Measurements from ENCODE around the gene OTOGL.

Gene OTOGL, protein sequence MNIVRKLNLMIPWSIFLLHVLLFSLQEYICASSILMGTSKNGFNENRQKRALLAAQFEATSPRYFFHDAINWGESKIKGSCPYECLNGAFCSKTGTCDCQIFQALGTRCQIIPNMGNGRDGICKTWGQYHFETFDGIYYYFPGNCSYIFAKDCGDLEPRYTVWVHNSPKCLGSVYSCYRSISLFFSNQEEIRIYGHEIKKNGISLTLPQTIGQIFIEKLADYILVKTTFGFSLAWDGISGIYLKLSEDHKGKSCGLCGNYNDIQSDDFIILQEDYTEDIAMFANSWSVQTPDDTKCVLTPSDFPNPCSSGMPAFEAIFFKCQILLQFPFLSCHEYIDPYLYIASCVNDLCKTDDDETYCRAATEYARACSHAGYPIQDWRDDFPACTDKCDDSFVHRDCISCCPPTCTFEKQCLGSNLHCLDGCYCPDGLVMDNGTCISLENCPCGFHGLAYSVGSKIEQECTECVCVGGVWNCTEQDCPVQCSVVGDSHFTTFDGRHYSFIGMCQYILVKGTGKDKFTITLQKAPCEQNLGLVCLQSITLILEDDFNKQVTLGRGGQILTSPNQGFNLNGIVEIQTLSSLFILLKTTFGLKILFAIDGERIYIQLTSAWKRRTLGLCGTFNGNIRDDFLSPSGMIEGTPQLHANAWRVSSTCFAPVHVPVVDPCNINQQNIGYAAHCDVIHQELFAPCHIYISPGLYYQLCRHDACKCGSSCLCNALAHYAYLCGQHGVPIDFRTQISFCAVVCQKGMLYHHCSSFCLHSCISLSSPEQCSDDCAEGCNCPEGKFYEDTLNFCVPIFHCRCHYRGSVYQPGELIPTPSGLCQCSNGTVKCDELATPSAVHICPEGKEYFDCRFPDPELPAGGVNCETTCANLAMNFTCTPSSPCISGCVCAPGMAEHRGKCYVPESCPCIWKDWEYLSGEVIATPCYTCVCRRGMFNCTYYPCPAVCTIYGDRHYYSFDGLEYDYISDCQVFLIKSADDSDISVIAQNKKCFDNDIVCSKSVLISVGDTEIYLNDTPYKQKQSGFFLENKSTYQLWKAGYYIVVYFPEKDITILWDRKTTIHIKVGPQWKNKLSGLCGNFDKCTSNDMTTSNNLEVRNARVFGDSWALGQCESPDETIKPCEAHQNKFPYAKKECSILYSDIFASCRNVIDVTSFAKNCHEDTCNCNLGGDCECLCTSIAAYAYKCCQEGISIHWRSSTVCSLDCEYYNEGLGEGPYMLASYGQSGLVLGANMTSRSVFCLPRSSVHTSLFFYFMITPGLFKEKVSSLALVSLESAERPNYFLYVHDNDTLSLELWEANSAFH (N-terminal part only)

DNA sequence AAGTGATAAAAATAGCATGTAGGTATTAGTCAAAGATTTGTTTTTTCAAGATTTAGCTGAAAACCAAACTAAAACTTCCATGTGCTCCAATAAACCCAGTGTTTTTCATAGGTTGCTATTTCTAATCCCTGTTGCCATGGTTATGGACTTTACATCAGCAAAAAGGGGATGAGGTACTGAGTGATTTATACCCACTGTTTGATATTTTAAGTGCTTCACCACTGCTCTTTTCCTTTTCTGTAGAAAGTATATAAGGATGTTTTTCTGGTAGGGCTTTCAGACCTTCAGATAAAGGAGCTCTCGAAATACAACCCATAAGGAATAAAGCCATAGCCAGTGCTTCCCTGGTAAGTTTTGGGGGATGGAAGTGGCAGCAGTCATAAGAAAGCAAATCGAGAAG lies at the start of gene OTOGL:
Gene OTOGL (plus strand): TSS at position 279 of the 400 bp plus-strand sequence. CDS start 109,895 bp downstream, outside the sequence.
- DNase-seq, result no peak

DNA sequence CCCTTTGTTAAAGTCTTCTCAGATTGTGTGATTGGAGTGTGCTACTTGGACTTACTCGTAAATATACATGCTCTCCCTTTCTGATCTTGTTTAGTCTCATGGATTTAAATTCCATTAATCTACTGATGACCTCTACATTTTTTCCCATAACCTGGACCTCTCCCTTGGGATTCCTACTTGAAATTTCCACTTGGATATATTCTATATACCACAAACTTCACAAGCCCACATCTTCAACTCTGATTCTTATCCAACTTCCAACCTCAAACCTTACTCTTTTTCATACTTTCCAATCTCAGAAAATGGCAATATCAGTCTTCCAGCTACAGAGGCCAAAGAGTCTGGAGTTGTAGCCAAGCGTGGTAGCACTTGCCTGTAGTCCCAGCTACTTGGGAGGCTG lies 49.1 kb upstream of the OTOGL start:
- DNase-seq, result no peak

DNA sequence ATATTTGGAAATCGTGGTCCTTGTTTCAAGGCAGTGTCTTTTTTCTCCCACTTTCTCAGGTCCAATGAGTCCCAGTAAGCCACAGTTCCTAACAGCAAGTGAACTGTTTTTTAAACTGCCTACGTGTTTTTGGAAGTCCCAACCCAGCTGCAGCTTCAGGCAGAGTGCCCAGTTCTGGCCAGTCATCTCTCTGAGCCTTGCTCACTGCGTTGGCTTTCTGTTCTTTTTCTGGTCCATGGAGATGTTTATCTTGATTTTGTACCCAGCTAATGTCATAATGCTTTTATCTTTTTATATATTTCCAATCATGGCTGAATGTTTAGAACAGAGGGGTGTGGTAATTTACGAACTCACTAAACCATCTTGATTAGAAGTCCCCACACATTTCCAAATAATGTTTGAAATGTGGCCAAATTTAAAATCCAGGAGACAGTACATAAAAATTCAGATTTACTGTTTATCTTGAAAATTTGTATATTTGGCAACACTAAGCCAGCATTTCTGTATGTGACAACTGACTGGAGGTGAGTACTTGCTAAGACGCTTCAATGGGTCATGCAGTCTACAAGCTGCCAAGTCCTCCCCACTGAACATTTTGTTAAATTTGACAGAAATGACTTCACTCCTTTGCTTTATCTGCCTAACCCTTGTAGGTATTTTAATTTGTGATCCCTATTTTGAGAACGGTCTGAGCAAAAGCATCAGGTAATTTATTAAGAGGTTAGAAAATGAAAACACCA lies 46.1 kb upstream of the OTOGL start:
- no peak for DNase-seq

DNA sequence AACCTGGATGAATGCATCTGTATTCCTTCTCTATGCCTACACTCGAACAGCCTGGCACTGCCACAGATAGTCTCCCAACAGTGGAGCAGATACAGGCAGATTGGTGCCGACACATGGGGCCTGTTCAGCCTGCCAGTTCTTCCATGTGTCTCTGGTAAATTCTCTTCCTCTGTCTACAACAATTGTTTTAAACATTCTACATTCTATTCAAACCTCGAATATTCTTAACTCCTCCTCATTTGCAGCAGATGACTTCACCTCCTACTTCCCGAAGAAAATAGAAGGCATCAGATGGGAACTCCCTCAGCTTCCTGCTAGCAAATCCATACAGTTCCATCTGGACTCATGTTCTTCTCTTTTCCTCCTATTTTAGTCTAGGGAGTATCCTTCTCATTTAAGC lies 43.1 kb upstream of the OTOGL start:
- DNase-seq, result no peak

DNA sequence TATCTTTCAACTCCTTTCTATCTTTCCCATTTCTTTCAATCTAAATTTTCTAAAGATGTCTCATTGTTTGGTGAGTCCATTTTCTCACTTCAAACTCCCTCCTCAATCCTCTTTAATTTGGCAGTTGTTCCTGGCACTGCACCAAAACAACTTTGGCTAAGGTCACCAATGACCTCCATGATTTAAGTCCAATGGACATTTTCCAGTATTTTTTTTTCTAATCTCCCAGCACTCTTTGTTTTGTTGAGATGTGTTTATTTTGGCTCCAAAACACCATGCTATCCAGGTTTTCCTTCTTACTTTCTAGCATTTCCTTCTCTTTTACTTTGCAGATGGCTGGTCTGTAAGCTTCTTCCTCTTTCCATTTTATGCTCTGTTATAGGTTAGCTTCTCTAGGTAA lies 42.5 kb upstream of the OTOGL start:
- DNase-seq, result no peak

DNA sequence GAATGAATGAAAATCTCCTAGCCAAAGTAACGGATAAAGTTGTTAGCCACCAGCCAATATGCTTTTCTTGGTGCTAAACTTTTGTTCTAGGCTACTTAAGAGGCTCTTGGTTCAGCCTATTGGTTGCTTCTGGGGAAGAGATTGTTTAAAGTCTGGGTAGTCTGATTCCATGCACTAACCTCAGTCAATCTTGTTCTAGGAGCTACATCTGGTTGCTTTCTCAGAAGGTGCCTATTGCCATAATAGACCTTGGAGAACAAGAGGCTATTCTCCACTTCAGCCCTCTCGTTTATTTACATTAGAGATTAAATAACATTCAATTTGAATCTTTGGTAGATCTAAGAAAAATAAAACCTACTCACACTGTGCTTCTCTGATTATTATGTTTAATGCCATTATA lies 40.8 kb upstream of the OTOGL start:
- DNase-seq, result no peak

DNA sequence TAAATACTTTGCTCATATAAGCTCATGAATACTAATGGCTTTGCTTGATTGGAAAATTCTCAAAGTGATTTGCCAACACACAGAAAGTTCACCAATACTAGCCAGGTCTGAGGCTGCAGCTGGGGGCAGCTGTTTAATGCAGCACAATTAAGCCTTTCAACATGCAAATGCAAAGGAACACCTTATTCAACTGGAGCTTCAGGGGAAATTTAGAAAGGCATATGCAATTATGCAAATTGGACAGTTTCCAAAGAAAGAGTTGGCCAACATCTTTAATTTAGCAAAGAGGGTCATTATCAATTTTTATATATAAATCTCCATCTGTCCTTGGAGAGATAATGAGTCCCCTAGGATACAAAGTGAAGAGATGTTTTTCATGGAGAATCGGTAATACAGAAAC lies 40.2 kb upstream of the OTOGL start:
- no peak for DNase-seq

DNA sequence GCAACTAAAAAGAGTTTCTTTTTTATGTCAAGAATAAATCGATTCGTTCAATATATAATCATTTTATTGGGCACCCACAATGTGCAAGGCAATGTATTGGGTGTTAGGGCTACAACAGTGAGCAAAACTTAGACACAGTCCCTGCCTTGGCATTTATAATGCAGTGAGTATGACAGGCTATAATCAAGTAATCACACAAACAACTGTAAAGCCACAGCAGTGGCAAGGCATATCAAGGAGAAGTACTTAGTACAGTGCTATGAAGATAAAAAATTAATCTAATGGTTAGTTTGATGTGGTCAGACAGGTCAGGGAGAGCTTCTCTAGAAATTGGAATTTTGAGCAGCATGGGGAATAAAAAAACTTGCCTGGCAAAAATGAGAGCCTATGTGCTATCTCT lies 39.5 kb upstream of the OTOGL start:
- no peak for DNase-seq

DNA sequence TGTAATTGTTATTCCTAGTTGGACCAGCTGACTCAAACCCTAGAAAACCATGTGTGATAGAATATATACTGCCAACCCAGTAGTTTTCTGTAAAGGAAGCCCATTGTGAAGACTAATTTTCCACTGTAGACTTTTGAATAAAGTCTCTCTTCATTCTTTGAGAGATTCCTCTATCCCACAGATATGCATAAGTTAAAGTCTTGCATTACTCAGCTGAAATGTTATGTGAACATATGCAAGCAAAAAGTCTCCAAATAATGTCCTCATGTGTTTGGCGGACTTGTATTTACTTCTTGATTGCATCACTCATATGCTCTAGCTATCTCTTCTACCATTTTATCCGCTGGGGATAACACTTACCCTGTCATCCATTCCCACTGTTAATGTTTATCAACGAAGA lies 35.1 kb upstream of the OTOGL start:
- DNase-seq, result no peak

DNA sequence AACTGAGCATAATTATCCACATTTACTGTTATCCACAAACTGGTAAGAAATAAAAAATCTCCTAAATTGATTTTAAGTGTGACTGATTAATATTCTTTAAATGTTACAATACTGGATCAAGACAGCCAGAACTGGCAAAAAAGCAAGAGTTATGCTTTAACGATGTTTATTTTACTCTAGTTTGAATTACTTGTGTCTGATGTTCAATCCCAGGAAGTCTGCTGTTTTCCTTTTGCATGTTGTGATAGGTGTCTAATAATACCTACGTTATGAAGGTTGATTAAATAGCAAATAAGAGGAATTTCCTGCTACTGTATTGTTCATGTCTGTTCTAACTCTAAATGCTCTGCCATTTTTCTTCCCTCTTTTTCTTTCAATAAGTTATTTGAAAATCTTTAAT lies 34.4 kb upstream of the OTOGL start:
- DNase-seq, result no peak

DNA sequence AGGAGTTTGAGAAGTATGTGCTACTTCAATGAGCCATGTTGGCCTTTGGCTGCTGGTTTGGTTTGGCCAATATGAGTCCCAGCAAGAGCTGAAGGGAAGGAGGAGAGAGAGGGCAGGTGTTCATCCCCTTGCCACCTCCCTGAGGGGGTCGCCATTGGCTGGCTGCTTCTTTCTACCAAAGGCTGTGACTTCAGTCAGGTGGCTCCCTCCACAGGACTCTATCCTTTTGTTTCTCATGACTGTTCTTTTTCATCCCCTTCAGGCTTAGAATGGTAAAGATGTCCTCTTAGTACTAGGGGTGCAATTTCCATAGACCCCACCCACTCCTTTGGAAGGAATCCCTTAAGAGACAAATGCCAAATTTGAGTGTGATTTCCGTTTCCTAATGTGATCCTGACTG lies 31.2 kb upstream of the OTOGL start:
- DNase-seq, result no peak

DNA sequence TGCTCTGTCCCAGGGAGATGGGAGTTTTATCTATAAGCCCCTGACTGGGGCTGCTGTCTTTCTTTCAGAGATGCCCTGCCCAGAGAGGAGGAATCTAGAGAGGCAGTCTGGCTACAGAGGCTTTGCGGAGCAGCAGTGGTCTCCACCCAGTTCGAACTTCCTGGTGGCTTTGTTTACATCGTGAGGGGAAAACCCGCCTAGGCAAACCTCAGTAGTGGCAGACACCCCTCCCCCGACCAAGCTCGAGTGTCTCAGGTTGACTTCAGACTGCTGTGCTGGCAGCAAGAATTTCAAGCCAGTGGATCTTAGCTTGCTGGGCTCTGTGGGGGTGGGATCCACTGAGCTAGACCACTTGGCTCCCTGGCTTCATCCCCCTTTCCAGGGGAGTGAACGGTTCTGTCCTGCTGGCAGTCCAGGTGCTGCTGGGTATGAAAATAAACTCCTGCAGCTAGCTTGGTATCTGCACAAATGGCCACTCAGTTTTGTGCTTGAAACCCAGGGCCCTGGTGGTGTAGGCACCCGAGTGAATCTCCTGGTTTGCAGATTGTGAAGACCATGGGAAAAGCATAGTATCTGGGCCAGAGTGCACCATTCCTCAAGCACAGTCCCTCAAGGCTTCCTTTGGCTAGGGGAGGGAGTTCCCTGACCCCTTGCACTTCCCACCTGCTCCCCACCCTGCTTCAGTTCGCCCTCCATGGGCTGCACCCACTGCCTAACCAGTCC lies 15.3 kb upstream of the OTOGL start:
- peak; percentile 51 for DNase-seq

DNA sequence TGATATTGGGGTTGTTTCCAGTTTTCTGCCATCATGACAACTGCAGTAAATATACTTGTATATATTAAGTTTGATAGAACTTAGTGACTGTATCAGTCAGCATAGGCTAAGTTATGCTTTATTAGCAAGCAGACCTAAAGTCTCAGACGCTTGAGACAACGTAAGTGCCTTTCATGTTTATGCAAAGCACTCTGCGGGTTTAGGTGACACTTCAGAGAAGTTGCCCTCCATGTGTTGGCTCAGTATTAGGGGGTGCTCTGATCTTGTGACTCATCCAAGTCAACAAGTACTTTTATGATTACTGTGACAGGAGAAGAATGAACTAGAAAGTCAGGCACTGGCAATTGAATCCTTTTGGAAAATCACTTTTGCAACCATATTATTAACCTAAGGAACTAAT lies 13.3 kb upstream of the OTOGL start:
- no peak for DNase-seq

DNA sequence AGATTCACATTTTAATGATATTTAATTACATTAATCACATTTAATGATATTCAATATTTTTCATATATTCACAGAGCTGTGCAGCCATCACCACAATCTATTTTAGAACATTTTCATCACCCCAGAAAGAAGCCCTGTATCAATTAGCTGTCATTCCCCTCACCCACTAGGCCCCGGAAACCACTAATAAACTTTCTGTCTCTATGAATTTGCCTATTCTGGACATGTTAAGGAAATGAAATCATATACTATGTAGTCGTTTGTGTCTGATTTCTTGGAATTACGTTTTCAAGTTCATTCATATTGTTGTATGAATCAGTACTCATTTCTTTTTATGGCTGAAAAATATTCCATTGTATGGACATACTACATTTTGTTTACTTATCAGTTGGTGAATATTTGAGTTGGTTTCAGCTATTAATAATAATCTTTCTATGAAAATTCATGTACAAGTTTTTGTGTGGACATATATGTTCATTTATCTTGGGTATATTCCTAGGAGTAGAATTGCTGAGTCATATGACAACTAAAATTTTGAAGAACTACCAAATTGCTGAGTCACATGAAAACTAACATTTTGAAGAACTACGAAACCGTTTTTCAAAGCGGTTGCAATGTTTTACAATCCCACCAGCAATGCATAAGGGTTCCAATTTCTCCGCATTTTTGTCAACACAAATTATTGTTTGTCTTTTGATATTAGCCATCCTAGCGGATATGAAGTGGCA lies 11.7 kb upstream of the OTOGL start:
- DNase-seq, result peak; percentile 32

DNA sequence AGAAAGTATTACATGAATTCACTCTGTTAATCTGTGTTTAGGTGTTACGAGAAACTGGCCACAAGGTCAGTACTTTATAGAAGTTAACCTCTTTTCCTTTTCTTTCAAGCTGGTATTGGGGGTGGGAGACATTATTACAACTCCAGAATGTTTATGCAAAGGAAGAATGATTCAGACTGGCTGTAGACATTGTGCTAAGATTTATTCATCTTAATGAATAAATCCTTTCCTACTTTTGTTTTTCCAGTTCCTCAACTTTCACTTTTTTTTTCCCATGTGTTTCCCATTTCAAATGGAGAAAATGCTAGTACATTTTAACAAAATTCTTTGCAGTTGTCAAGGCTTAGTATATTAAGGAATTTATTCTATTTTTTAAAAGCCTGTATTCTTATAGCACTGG lies 1.3 kb downstream of the OTOGL start:
- no peak for DNase-seq

DNA sequence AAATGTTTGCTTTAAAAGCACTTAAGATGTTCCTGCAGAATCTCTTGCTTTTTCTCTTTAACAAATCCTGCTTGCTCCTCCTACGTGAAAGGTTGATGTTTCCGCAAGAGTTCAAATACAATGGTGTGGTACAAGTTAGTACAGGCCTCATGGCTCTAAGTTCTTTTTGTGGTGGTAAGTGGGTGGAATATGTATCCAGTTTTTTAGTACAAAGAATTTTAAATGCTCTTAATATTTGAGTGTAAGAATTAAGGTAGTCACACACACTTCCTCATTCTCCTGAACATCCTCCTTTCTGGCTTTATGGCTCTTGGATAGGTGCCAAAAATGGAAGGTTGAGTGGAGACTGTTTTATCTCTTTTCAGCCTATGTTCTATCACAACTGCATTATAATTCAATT lies 1.8 kb downstream of the OTOGL start:
- no peak for DNase-seq

DNA sequence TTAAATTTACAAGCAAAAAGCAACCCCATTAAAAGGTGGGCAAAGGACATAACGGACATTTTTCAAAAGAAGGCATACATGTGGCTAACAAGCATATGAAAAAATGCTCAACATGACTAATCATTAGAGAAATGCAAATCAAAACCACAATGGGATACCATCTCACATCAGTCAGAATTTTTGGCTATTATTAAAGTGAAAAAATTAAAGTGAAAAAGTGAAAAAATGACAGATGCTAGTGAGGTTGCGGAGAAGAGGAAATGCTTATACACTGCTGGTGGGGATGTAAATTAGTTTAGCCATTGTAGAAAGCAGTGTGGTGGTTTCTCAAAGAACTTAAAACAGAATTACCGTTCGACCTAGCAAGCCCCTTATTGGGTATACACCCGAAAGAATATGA lies 7.9 kb downstream of the OTOGL start:
- no peak for DNase-seq

DNA sequence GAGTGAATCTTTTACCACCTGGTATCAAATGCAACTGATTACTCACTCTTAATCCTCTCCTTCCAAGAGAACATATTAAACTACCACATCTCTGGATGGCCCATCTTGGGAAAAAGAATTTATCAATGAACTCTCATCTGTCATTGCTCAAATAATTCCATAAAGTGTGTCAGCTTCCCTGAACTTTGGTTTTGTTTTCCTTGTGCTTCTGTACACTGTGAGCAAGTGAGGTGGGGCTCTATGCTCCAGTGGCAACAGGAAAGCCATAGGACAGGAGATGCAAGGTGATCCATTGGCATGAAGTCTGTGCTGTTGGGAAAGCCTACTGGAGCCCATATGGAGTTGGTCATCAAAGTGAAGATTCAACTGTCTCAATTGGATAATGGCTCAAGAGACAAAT lies 17.4 kb downstream of the OTOGL start:
- DNase-seq, result no peak

DNA sequence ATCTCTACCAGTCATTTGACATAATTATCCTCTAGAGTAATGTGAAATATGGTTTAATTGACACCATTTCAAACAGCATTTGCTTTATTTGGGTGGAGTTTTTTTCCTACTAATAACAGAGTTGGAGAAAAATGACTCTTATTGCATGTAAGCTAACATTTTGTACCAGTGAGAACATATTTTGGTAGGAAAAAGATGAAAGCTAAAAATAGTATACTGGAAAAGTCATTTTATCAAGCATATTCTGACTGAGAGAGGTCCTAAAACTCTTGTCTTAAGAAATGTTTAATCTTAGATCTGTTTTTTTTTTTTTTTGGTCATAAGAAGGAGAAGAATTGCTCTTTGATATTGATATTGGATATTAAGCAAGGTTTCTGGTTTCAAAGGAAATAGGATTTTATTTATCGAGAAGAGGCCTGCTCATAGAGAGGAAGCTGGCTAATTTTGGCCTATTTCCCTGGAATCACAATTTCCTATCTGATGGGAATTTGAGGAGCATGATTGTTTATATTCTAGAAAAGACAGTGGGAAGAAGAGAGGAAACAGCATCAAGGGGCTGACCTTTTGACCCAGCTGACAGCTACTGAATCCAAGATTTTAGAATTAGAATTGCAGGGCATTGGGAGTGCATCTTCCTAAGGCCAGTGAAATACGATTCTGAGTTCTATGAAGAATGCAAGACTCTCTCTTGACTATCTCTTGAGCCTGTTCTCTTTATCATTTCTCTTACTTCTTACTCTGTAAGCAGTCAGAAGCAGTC lies 19.4 kb downstream of the OTOGL start:
- no peak for DNase-seq

DNA sequence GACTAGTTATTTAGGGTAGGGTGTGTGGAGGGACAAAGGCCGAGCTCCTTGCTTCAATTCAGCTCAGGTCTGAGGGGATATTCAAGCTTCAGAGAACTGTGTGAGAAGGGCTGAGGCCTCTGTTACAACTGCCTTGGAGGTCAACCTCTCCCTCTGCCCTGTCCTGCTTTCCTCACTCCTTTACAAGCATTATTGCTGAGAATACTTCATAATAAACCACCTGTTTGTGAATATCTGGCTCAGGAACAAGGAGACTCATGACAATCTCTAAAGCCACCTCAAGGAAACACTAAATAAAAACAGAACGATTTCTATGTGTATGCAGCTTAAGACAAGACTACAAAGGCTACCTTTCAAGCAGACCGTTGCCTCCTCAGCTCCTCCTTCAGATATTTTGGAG lies 21.7 kb downstream of the OTOGL start:
- no peak for DNase-seq

All from activated CD4-positive, alpha-beta T cell treated with anti-CD3 and anti-CD28 coated beads, Interleukin-2, amount 50 U/mL, for 16 hours (primary cell).